Measurements from ENCODE around the gene KRTAP10-5. TPM values are rescaled to one million over a fixed set of nuclear protein-coding genes. Genes with fewer than 3 reads are reported as not detected.
"Not testable (repeated sequence)": the region's sequence is repeated elsewhere in the genome, so short reads cannot be mapped to it uniquely, and the experiment has no call there.

KRTAP10-5 gene
- total RNA-seq, 1 donor: not detected

- no peak overlapping the region for H3K27ac ChIP-seq (ENCODE audit: low read depth, low read length)
- H4K20me1 ChIP-seq (ENCODE audit: insufficient read depth, low read length): no peaks in the 10 kb centered on the region
- H3K9me3 ChIP-seq (ENCODE audit: low read depth, low read length): no peaks in the 10 kb centered on the region
- H3K4me1 ChIP-seq (ENCODE audit: insufficient read depth, low read length): no peaks in the 10 kb centered on the region
- no peaks in the 10 kb centered on the region for H3K79me2 ChIP-seq (ENCODE audit: insufficient read depth, low read length)
- no peak for TF ChIP-seq CTCF (IDR thresholded peaks at IDR 0.05; ENCODE audit: extremely low read depth, low read depth, low read length)
- no peaks in the 10 kb centered on the region for H3K36me3 ChIP-seq (ENCODE audit: insufficient read depth, low read length)
- no peak overlapping the region for H3K4me2 ChIP-seq (ENCODE audit: insufficient read depth, low read length)
- no peak for DNase-seq (ENCODE audit: insufficient read length, low spot score, missing footprints)
- no peak overlapping the region for H3K4me3 ChIP-seq (ENCODE audit: insufficient read depth, low read length)
- H3K27me3 ChIP-seq (ENCODE audit: insufficient read depth, low read length): no peaks in the 10 kb centered on the region
- no peak overlapping the region for H2AFZ ChIP-seq (ENCODE audit: low read length)
Observed at GRCh38 chr21:44602463-44602850, 22.1 kb upstream of the KRTAP10-5 start.

GRCh38 chr21:44601596-44602462, 21.4 kb upstream of the KRTAP10-5 start:
- Histone ChIP-seq H3K27ac (ENCODE audit: low read depth, low read length) (no peak overlapping the region), H3K27me3 (ENCODE audit: insufficient read depth, low read length) (no peaks in the 10 kb centered on the region), H2AFZ (ENCODE audit: low read length) (no peak overlapping the region), H3K36me3 (ENCODE audit: insufficient read depth, low read length) (no peaks in the 10 kb centered on the region), H3K4me1 (ENCODE audit: insufficient read depth, low read length) (no peaks in the 10 kb centered on the region), H3K9me3 (ENCODE audit: low read depth, low read length) (no peaks in the 10 kb centered on the region), H3K4me3 (ENCODE audit: insufficient read depth, low read length) (no peak overlapping the region), H3K4me2 (ENCODE audit: insufficient read depth, low read length) (no peak overlapping the region), H3K79me2 (ENCODE audit: insufficient read depth, low read length) (no peaks in the 10 kb centered on the region), H4K20me1 (ENCODE audit: insufficient read depth, low read length) (no peaks in the 10 kb centered on the region)
- TF ChIP-seq CTCF (IDR thresholded peaks at IDR 0.05; ENCODE audit: extremely low read depth, low read depth, low read length): no peak
- no peak for DNase-seq (ENCODE audit: insufficient read length, low spot score, missing footprints)

GRCh38 chr21:44601091-44601490, 20.7 kb upstream of the KRTAP10-5 start:
- not testable (repeated sequence) for H4K20me1 ChIP-seq (ENCODE audit: insufficient read depth, low read length); H2AFZ ChIP-seq (ENCODE audit: low read length); H3K36me3 ChIP-seq (ENCODE audit: insufficient read depth, low read length); H3K9me3 ChIP-seq (ENCODE audit: low read depth, low read length); H3K4me2 ChIP-seq (ENCODE audit: insufficient read depth, low read length); H3K27ac ChIP-seq (ENCODE audit: low read depth, low read length); H3K4me3 ChIP-seq (ENCODE audit: insufficient read depth, low read length); H3K27me3 ChIP-seq (ENCODE audit: insufficient read depth, low read length); H3K79me2 ChIP-seq (ENCODE audit: insufficient read depth, low read length); H3K4me1 ChIP-seq (ENCODE audit: insufficient read depth, low read length); DNase-seq (ENCODE audit: insufficient read length, low spot score, missing footprints)

- not testable (repeated sequence) for DNase-seq (ENCODE audit: insufficient read length, low spot score, missing footprints); H4K20me1 ChIP-seq (ENCODE audit: insufficient read depth, low read length); H2AFZ ChIP-seq (ENCODE audit: low read length); H3K9me3 ChIP-seq (ENCODE audit: low read depth, low read length); H3K4me3 ChIP-seq (ENCODE audit: insufficient read depth, low read length); H3K4me2 ChIP-seq (ENCODE audit: insufficient read depth, low read length); H3K36me3 ChIP-seq (ENCODE audit: insufficient read depth, low read length); H3K27me3 ChIP-seq (ENCODE audit: insufficient read depth, low read length); H3K4me1 ChIP-seq (ENCODE audit: insufficient read depth, low read length); H3K79me2 ChIP-seq (ENCODE audit: insufficient read depth, low read length); H3K27ac ChIP-seq (ENCODE audit: low read depth, low read length)
Observed at GRCh38 chr21:44600118-44600978, 19.9 kb upstream of the KRTAP10-5 start, which contains the start of gene KRTAP10-7. TSS of gene KRTAP10-7 (plus strand) at chr21:44600597. CDS start at chr21:44600622, 25 bp downstream.
